ENCODE data around the gene DPP6. TPM values are rescaled to one million over a fixed set of nuclear protein-coding genes. Genes with fewer than 3 reads are reported as not detected.

DPP6 gene
- total and polyA plus RNA-seq, 8 donors = 0.29 to 1.2 (median 0.57) TPM

GRCh38 chr7:154795014-154795413 lies 742.8 kb downstream of the DPP6 start:
- DNase-seq = no peak
- H3K36me3 ChIP-seq = no peaks in the 10 kb centered on the region
- H3K27me3 ChIP-seq = peaks cover 0 to 39% of the 10 kb centered on the region in 2 donors
- no peak for ATAC-seq
- H3K27ac ChIP-seq = no peak overlapping the region
- H3K4me1 ChIP-seq = peaks cover 0 to 4% of the 10 kb centered on the region in 2 donors
- intact Hi-C loops (cut with DNase I) = no loop called here
- TF ChIP-seq, protein P1, sequence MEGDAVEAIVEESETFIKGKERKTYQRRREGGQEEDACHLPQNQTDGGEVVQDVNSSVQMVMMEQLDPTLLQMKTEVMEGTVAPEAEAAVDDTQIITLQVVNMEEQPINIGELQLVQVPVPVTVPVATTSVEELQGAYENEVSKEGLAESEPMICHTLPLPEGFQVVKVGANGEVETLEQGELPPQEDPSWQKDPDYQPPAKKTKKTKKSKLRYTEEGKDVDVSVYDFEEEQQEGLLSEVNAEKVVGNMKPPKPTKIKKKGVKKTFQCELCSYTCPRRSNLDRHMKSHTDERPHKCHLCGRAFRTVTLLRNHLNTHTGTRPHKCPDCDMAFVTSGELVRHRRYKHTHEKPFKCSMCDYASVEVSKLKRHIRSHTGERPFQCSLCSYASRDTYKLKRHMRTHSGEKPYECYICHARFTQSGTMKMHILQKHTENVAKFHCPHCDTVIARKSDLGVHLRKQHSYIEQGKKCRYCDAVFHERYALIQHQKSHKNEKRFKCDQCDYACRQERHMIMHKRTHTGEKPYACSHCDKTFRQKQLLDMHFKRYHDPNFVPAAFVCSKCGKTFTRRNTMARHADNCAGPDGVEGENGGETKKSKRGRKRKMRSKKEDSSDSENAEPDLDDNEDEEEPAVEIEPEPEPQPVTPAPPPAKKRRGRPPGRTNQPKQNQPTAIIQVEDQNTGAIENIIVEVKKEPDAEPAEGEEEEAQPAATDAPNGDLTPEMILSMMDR (IDR thresholded peaks at IDR 0.05) = no peak
- H3K9me3 ChIP-seq = no peaks in the 10 kb centered on the region
- H3K4me3 ChIP-seq = no peak overlapping the region

GRCh38 chr7:154795437-154795836 lies 743.2 kb downstream of the DPP6 start:
- Histone ChIP-seq H3K27ac (no peak overlapping the region), H3K9me3 (no peaks in the 10 kb centered on the region), H3K36me3 (no peaks in the 10 kb centered on the region), H3K27me3 (peaks cover 0 to 39% of the 10 kb centered on the region in 2 donors), H3K4me3 (no peak overlapping the region), H3K4me1 (peaks cover 0 to 4% of the 10 kb centered on the region in 2 donors)
- TF ChIP-seq, protein P1 (IDR thresholded peaks at IDR 0.05) = no peak
- ATAC-seq (no peak), DNase-seq (no peak)
- intact Hi-C loops (cut with DNase I) = no loop called here

GRCh38 chr7:154804449-154804848 lies 752.3 kb downstream of the DPP6 start:
- Histone ChIP-seq H3K27me3 (no peaks in the 10 kb centered on the region), H3K9me3 (no peaks in the 10 kb centered on the region), H3K36me3 (no peaks in the 10 kb centered on the region), H3K27ac (no peak overlapping the region), H3K4me3 (no peak overlapping the region), H3K4me1 (no peaks in the 10 kb centered on the region)
- intact Hi-C loops (cut with DNase I) = no loop called here
- DNase-seq = no peak
- TF ChIP-seq, protein P1 (IDR thresholded peaks at IDR 0.05) = no peak
- ATAC-seq = no peak

DNA sequence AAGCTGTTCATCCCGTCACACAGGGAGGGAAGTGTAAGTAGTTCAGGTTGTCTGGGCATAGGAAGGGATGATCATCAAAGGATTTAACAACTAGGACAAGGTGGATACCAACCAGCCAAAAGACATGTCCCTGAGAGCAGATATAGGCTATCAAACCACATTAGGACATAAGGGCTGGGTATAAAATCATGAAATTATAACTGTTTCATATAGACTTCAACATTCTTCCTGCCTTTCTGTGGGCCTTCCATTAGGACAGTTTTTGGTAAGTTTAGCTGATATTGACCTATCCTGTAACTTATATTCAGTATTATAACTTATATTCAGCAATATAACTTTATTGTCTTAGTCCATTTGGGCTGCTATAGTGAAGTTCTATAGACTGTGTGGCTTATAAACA lies 759.8 kb downstream of the DPP6 start:
- no peak for ATAC-seq
- TF ChIP-seq, protein P1 (IDR thresholded peaks at IDR 0.05) = no peak
- intact Hi-C loops (cut with DNase I) = no loop called here

GRCh38 chr7:154817224-154817896 lies 765.2 kb downstream of the DPP6 start:
- intact Hi-C loops (cut with DNase I) = no loop called here
- no peak for ATAC-seq
- H3K4me1 ChIP-seq = no peaks in the 10 kb centered on the region
- H3K27me3 ChIP-seq = no peaks in the 10 kb centered on the region
- H3K36me3 ChIP-seq = no peaks in the 10 kb centered on the region
- DNase-seq = no peak
- TF ChIP-seq, protein P1 (IDR thresholded peaks at IDR 0.05) = no peak
- H3K27ac ChIP-seq = no peak overlapping the region
- H3K4me3 ChIP-seq = no peak overlapping the region
- peaks cover 0 to 11% of the 10 kb centered on the region in 2 donors for H3K9me3 ChIP-seq

More for the DNA sequence above, 759.8 kb downstream of the DPP6 start:
- no peaks in the 10 kb centered on the region for H3K27me3 ChIP-seq
- H3K9me3 ChIP-seq = peaks cover 0 to 26% of the 10 kb centered on the region in 2 donors
- H3K4me1 ChIP-seq = no peaks in the 10 kb centered on the region
- H3K27ac ChIP-seq = no peak overlapping the region
- no peak for DNase-seq
- no peak overlapping the region for H3K4me3 ChIP-seq
- no peaks in the 10 kb centered on the region for H3K36me3 ChIP-seq

All from left lung (tissue), 10 donors.